ENCODE measurements around the gene ZSCAN1. TPM values are rescaled to one million over a fixed set of nuclear protein-coding genes. Genes with fewer than 3 reads are reported as not detected.

The ZSCAN1 gene
- total RNA-seq, 2 donors from 2014 or later, result not detected

GRCh38 chr19:58020129-58020528, 13.7 kb upstream of the ZSCAN1 start:
- no peak overlapping the region for H3K4me3 Mint-ChIP-seq
- no peak overlapping the region for H3K27ac Mint-ChIP-seq
- DNase-seq (no peak), ATAC-seq (replicated peaks in 1 of 2) (no peak)
- H3K36me3 Mint-ChIP-seq (ENCODE audit: insufficient read depth in 2 of 2), result peaks cover 15 to 19% of the 10 kb centered on the region in 2 donors
- no peaks in the 10 kb centered on the region for H3K27me3 Mint-ChIP-seq (ENCODE audit: low read depth)
- no peaks in the 10 kb centered on the region for H3K4me1 Mint-ChIP-seq (ENCODE audit: low read depth)
- peaks cover 10 to 14% of the 10 kb centered on the region in 2 donors for H3K9me3 Mint-ChIP-seq

DNA sequence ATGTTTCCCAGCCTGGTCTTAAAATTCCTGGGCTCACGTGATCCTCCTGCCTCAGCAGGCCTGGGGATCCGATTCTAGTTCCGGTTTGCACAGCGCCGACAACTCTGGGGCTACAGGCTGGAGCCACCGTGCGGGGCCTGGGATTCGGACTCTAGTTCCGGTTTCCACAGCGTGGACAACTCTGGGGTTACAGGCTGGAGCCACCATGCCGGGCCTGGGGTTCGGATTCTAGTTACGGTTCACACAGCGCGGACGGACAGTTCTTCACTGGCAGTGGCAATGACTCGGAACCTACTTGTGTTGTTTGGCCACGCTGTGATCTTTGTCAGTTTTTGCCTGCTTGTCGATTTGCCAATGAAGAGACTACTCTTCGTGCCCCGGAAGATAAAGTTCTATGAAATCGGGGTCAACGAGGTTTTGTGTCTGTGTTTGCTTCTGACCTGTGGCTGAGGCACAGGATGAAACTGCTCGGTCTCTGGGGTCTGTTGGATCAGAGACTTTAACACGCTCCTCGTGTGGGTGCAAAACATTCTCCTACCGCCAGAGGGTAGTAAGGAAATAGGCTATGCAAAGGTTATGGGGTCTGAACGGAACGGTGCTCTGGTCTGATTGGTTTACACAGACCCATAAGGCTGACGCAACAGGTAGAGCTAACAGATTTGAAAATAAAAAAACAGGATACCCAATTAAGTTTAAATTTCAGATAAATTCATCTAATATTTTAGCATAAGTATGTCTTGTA, 12.1 kb upstream of the ZSCAN1 start:
- DNase-seq, result peak; percentile 60

DNA sequence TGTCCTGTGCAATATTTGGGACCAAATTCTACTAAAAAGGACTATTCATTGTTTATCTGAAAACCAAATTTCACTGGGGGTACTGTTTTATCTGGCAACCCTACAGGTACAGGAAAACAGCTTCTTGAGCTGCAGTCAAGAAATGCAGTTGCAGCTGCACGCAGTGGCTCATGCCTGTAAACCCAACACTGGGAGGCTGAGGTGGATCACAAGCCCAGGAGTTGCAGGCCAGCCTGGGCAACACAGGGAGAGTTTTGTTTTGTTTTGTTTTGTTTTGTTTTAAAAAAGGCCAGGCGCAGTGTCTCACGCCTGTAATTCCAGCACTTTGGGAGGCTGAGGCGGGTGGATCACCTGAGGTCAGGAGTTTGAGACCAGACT, 11.6 kb upstream of the ZSCAN1 start:
- H3K4me3 Mint-ChIP-seq, result no peak overlapping the region
- no peaks in the 10 kb centered on the region for H3K4me1 Mint-ChIP-seq (ENCODE audit: low read depth)

More for the DNA sequence above, 12.1 kb upstream of the ZSCAN1 start:
- H3K9me3 Mint-ChIP-seq, result peaks cover 7 to 11% of the 10 kb centered on the region in 2 donors
- peaks cover 13 to 20% of the 10 kb centered on the region in 2 donors for H3K36me3 Mint-ChIP-seq (ENCODE audit: insufficient read depth in 2 of 2)
- peak overlapping the region in 1 of 2 donors; percentile 27 for H3K4me3 Mint-ChIP-seq
- H3K27ac Mint-ChIP-seq, result no peak overlapping the region
- ATAC-seq (replicated peaks in 1 of 2), result peak; percentile 89 to 96
- no peaks in the 10 kb centered on the region for H3K4me1 Mint-ChIP-seq (ENCODE audit: low read depth)
- H3K27me3 Mint-ChIP-seq (ENCODE audit: low read depth), result no peaks in the 10 kb centered on the region

DNA sequence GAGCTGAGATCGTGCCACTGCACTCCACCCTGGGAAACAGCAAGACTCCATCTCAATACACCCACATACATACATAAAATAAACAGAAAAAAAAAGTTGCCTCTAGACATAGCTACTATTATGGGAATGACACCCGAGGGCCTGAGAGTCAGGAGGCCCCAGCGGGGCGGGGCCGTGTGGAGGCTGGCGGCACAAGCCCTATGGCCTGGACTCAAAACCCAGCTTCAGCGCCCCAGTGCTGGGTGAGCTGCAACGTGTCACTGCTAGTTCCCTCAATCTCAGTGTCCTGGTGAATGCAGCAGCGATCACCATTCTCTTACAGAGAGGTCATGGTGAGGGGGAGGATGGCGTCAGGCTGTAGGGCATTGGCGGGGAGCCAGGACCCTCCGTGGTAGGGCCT, 9.2 kb upstream of the ZSCAN1 start:
- DNase-seq (no peak), ATAC-seq (replicated peaks in 1 of 2) (no peak)
- Mint-ChIP-seq H3K27ac (no peak overlapping the region), H3K4me3 (no peak overlapping the region), H3K9me3 (peaks cover 12 to 14% of the 10 kb centered on the region in 2 donors), H3K36me3 (ENCODE audit: insufficient read depth in 2 of 2) (peaks cover 16 to 21% of the 10 kb centered on the region in 2 donors), H3K4me1 (ENCODE audit: low read depth) (no peaks in the 10 kb centered on the region), H3K27me3 (ENCODE audit: low read depth) (no peaks in the 10 kb centered on the region)

More for the DNA sequence above, 11.6 kb upstream of the ZSCAN1 start:
- peak in 1 of 2 donors; percentile 25 for ATAC-seq (replicated peaks in 1 of 2)
- H3K9me3 Mint-ChIP-seq, result peaks cover 7 to 11% of the 10 kb centered on the region in 2 donors
- no peaks in the 10 kb centered on the region for H3K27me3 Mint-ChIP-seq (ENCODE audit: low read depth)
- no peak for DNase-seq
- no peak overlapping the region for H3K27ac Mint-ChIP-seq
- peaks cover 13 to 21% of the 10 kb centered on the region in 2 donors for H3K36me3 Mint-ChIP-seq (ENCODE audit: insufficient read depth in 2 of 2)

- Mint-ChIP-seq H3K27ac (no peak overlapping the region), H3K27me3 (ENCODE audit: low read depth) (peaks cover 9% of the 10 kb centered on the region), H3K36me3 (ENCODE audit: insufficient read depth in 2 of 2) (peaks cover 21 to 28% of the 10 kb centered on the region in 2 donors)
Observed at GRCh38 chr19:58034477-58034793, 610 bp downstream of the ZSCAN1 start.

DNA sequence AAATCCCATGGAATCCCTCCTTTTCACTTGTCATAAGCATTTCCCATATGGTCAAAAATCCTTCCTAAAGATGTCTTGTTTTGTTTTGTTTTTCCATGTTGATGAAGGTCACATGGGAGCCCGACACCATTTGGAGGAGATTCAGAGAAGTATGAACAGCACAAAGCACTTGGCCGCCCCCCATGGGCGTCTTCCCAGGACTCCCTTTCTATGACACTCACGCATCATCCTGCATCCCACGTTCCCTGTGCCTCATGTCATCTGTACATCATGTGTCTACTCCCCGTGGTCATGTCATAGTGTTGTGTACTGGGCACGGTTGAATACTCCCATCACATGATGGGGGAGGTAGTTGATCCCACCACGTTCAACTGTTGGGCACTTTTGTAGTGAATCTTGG, 2.0 kb downstream of the ZSCAN1 start:
- H3K9me3 Mint-ChIP-seq, result peaks cover 14 to 22% of the 10 kb centered on the region in 2 donors
- peaks cover 22 to 29% of the 10 kb centered on the region in 2 donors for H3K36me3 Mint-ChIP-seq (ENCODE audit: insufficient read depth in 2 of 2)
- no peak for DNase-seq
- no peaks in the 10 kb centered on the region for H3K4me1 Mint-ChIP-seq (ENCODE audit: low read depth)
- H3K4me3 Mint-ChIP-seq, result no peak overlapping the region
- no peak overlapping the region for H3K27ac Mint-ChIP-seq
- ATAC-seq (replicated peaks in 1 of 2), result no peak
- peaks cover 9% of the 10 kb centered on the region for H3K27me3 Mint-ChIP-seq (ENCODE audit: low read depth)

More at GRCh38 chr19:58034477-58034793, 610 bp downstream of the ZSCAN1 start:
- peaks cover 14 to 25% of the 10 kb centered on the region in 2 donors for H3K9me3 Mint-ChIP-seq
- H3K4me3 Mint-ChIP-seq, result no peak overlapping the region
- DNase-seq (no peak), ATAC-seq (replicated peaks in 1 of 2) (no peak)
- no peaks in the 10 kb centered on the region for H3K4me1 Mint-ChIP-seq (ENCODE audit: low read depth)

DNA sequence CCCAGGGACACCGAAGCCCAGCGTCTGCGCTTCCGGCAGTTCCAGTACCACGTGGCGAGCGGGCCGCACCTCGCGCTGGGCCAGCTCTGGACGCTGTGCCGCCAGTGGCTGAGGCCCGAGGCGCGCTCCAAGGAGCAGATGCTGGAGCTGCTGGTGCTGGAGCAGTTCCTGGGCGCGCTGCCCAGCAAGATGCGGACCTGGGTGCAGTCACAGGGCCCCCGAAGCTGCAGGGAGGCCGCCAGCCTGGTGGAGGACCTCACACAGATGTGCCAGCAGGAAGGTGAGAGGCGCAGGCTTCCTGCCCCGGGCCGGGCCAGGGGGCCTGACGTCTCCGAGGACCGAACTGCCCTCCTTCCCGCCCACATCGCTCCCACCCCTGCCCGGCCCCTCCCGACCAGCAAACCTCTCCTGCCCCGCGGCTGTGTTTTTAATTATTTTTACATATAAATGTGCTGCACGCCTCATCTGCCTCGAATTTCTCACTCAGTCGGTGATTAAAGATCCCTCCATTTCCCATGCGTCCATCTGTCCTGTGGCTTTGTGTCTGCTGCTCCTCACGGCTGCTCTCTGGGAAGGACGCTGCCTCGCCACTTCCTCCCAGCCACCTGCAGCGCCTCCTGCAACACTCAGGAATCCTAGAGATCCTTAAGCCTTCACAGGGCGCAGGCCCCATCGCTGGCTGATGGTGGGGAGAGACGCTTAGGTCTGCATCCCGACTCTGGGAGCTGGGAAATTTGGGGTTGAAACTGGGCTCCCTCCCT, 4.3 kb downstream of the ZSCAN1 start:
- H3K27ac Mint-ChIP-seq, result peak overlapping the region; percentile 69
- DNase-seq (no peak), ATAC-seq (replicated peaks in 1 of 2) (no peak)
- H3K9me3 Mint-ChIP-seq, result peaks cover 16 to 25% of the 10 kb centered on the region in 2 donors
- peaks cover 9% of the 10 kb centered on the region for H3K27me3 Mint-ChIP-seq (ENCODE audit: low read depth)
- peaks cover 22 to 39% of the 10 kb centered on the region in 2 donors for H3K36me3 Mint-ChIP-seq (ENCODE audit: insufficient read depth in 2 of 2)
- H3K4me3 Mint-ChIP-seq, result no peak overlapping the region
- no peaks in the 10 kb centered on the region for H3K4me1 Mint-ChIP-seq (ENCODE audit: low read depth)

- H3K9me3 Mint-ChIP-seq, result peaks cover 18 to 28% of the 10 kb centered on the region in 2 donors
Observed at GRCh38 chr19:58038688-58039204, 4.9 kb downstream of the ZSCAN1 start.

GRCh38 chr19:58040751-58041525, 7.1 kb downstream of the ZSCAN1 start:
- no peak for ATAC-seq (replicated peaks in 1 of 2)
- no peaks in the 10 kb centered on the region for H3K4me1 Mint-ChIP-seq (ENCODE audit: low read depth)
- peaks cover 18 to 37% of the 10 kb centered on the region in 2 donors for H3K36me3 Mint-ChIP-seq (ENCODE audit: insufficient read depth in 2 of 2)
- no peaks in the 10 kb centered on the region for H3K27me3 Mint-ChIP-seq (ENCODE audit: low read depth)
- DNase-seq, result no peak
- peaks cover 11 to 24% of the 10 kb centered on the region in 2 donors for H3K9me3 Mint-ChIP-seq
- H3K4me3 Mint-ChIP-seq, result no peak overlapping the region
- no peak overlapping the region for H3K27ac Mint-ChIP-seq

More at GRCh38 chr19:58038688-58039204, 4.9 kb downstream of the ZSCAN1 start:
- Mint-ChIP-seq H3K27me3 (ENCODE audit: low read depth) (peaks cover 9% of the 10 kb centered on the region), H3K36me3 (ENCODE audit: insufficient read depth in 2 of 2) (peaks cover 22 to 37% of the 10 kb centered on the region in 2 donors), H3K27ac (no peak overlapping the region), H3K4me3 (no peak overlapping the region), H3K4me1 (ENCODE audit: low read depth) (no peaks in the 10 kb centered on the region)
- DNase-seq, result no peak
- no peak for ATAC-seq (replicated peaks in 1 of 2)

GRCh38 chr19:58042495-58043340, 8.9 kb downstream of the ZSCAN1 start:
- Mint-ChIP-seq H3K36me3 (ENCODE audit: insufficient read depth in 2 of 2) (peaks cover 21 to 39% of the 10 kb centered on the region in 2 donors), H3K4me3 (no peak overlapping the region), H3K27ac (no peak overlapping the region), H3K9me3 (peaks cover 16 to 30% of the 10 kb centered on the region in 2 donors), H3K27me3 (ENCODE audit: low read depth) (no peaks in the 10 kb centered on the region), H3K4me1 (ENCODE audit: low read depth) (no peaks in the 10 kb centered on the region)
- DNase-seq (no peak), ATAC-seq (replicated peaks in 1 of 2) (no peak)

GRCh38 chr19:58044391-58044790, 10.6 kb downstream of the ZSCAN1 start:
- Mint-ChIP-seq H3K27ac (no peak overlapping the region), H3K36me3 (ENCODE audit: insufficient read depth in 2 of 2) (peaks cover 21 to 42% of the 10 kb centered on the region in 2 donors), H3K4me3 (no peak overlapping the region), H3K9me3 (peaks cover 21 to 27% of the 10 kb centered on the region in 2 donors), H3K4me1 (ENCODE audit: low read depth) (no peaks in the 10 kb centered on the region), H3K27me3 (ENCODE audit: low read depth) (no peaks in the 10 kb centered on the region)
- DNase-seq (no peak), ATAC-seq (replicated peaks in 1 of 2) (no peak)

GRCh38 chr19:58044886-58045285, 11.1 kb downstream of the ZSCAN1 start:
- Mint-ChIP-seq H3K27ac (no peak overlapping the region), H3K4me1 (ENCODE audit: low read depth) (no peaks in the 10 kb centered on the region), H3K27me3 (ENCODE audit: low read depth) (no peaks in the 10 kb centered on the region), H3K4me3 (no peak overlapping the region), H3K9me3 (peaks cover 24 to 30% of the 10 kb centered on the region in 2 donors), H3K36me3 (ENCODE audit: insufficient read depth in 2 of 2) (peaks cover 21 to 46% of the 10 kb centered on the region in 2 donors)
- ATAC-seq (replicated peaks in 1 of 2) (no peak), DNase-seq (no peak)

Measured in activated T-cell treated with anti-CD3 and anti-CD28 coated beads, Interleukin-2, amount 50 U/mL, for 72 hours (primary cell).